ENCODE results near the gene S100A16.

Gene S100A16

GRCh38 chr1:153560241-153560640 lies 52.7 kb downstream of the S100A16 start:
- no peak for DNase-seq

DNA sequence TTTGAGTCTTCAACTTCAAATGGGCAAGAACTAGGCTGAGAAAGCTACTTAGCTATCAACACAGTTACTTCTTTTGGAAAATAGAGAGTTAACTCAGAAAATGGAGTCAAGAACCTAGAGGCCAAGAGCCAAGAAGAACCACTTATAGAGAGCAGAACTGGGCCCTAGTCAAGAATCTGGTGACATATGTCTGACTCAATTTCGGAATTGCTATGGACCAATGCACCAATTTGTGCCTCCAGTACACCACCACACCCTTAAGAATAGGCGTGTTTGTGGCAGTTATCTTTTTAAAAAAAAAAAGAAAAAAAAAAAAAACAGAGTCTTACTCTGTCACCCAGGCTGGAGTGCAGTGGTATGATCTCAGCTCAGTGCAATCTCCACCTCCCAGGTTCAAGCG lies 55.1 kb downstream of the S100A16 start:
- no peak for DNase-seq

All from CD4-positive, alpha-beta T cell treated with Interleukin-17A for 1 hour (primary cell).